NCI-H2227 (cell line): ENCODE results near the gene THBS3.
A peak's percentile ranks its signal among the peaks of the same experiment; 100 is the strongest.
"Not testable (repeated sequence)": the region's sequence is repeated elsewhere in the genome, so short reads cannot be mapped to it uniquely, and the experiment has no call there.

Experiments used
- DNase-seq: peaks from one replicate; lab custom pipeline; 2025; ENCODE audit not compliant: unreplicated experiment; lab: John Stamatoyannopoulos, UW

The THBS3 gene

GRCh38 chr1:155207806-155208540, at the start of gene THBS3:
THBS3 (minus strand) TSS chr1:155207897; CDS start chr1:155207876, 21 bp downstream.
- DNase-seq: peak; percentile 89

DNA sequence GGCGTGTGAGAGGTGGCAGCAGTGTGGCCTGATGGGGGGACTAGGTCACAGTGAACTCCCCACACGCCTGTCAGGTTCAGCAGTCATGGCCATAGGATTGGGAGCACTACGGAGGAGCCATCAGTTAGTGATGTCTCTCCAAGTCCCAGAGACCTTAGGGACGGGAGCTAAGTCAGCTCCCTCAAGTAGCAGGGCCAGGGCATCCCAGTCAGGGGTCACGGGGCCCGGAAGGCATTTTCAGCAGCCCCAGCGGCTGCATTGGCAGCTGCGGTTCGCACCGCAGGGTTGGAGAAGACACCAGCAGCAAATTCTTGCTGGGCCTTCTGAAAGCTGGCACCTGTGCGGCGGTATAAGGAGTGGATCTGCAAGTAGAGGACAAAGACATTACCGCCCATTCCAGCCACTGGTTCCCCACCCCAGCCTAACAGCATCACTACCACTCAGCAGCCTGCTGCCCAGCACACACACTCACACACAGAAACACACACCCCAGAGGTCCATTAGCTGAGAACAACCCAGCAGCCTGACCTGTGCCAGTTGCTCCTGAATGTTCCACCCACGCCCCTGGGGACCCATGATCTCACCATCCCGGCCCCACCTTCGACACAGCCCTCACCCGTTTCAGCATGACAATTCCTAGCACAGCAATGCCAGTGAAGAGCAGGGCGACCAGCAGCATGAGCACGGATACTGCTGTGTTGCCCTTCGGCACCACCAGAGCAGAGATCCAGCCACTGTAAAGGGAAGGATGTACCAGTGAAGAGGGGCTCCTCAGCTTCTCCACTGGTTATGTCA, 48.6 kb upstream of the THBS3 start:
- DNase-seq: no peak

DNA sequence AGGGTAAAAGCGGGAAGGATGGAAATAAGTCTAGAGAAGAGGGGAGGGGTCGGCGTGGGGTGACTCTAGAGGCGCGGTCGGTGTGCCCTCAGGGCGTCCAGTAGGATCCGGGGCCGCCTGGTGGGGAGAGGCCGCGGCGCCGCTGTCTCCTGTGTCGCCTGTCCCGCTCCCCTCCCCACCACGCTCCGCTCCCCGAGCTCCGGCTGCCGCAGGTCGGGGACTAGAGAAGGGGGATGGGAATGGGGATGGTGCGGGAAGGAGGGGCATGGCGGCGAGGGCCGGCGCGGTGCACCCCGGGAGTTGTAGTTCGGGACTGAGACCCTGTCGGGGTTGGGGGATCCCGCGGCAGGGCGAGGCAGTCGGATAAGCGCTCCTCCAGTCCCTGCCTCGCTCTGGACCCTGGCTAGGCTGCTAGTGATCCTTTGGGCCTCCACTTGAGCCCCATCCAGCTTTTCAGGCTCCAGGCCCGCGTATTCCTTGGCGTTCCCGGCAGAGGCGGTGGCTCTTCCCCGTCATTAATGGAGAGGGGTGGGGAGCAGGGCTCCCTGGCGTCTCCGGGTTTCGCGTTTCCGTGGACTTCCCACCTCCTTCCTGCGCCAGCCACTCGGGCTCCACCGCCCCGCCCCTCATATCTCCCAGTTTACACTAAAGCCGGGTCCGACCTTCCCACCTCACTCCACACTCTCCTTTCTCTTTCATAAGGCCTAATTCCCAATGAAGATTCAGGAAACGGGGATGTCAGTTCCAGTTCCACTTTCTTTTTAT, 47.7 kb upstream of the THBS3 start, which contains the start of gene ENTREP3:
TSS of gene ENTREP3 (minus strand) at position 241 of the 765 bp plus-strand sequence. CDS start 606 bp downstream, outside the sequence.
- peak; percentile 91 for DNase-seq

GRCh38 chr1:155254714-155255242, 47.1 kb upstream of the THBS3 start:
- DNase-seq: peak; percentile 55

DNA sequence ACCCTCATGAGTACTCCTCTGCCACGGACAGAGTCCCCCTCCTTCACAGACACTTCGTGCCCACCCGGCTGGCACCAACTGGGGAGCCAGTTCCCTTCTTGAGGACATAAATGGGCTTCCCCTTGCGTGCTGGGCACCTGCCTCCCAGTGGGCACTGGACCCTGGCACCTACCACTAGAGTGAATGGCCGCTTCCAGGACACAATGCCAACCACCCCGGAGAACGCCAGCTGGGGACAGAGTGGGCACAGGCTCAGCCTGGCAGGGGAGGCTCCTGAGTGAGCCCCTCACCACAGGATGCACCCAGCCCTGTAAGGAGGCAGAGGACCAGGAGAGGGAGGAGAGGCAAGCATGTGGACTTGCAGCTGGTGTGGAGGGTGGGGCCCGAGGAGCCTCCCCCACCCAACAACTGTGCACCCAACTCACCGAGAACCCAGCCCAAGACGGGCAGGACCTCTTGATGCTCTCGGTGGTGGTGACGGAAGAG, 46.6 kb upstream of the THBS3 start:
- no peak for DNase-seq

GRCh38 chr1:155253797-155254196, 46.1 kb upstream of the THBS3 start:
- DNase-seq: no peak

DNA sequence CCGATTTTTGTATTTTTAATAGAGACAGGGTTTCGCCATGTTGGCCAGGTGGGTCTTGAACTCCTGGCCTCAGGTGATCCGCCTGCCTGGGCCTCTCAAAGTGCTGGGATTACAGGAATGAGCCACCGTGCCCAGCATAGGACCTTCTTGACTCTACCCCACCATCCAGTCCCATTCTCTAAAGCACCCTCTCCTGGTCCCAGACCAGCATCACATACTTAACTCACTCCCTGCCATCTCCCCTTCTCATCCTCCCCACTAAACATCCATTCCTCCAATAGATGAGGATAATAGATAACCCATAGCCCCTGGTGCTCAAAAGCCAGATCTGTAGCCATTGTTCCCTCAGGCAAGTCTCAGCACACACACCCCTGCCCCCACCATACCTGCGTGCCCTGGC, 45.5 kb upstream of the THBS3 start:
- no peak for DNase-seq

- no peak for DNase-seq
Measured at GRCh38 chr1:155251566-155251965, 43.9 kb upstream of the THBS3 start.

- peak; percentile 95 for DNase-seq
Measured at GRCh38 chr1:155250633-155251449, 43.1 kb upstream of the THBS3 start.

DNA sequence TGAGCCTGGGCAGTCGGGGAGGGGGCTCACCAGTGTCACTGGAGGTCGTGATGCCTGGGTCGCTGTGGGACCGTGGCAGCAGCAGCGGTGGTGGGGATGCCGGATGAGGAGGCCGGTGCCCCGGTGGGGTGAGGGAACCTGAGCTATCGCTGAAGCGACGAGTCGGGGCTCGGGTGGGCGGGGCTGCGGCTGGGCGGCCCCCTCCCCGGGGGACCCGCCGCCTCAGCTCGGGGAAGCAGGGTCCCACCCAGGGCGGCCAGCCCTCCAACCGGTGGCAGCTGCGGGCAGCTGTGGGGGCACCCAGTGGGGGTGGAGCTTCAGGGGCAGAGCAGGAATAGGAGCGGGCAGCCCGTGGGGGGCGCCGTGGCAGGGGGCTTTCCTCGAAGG, 42.5 kb upstream of the THBS3 start:
- no peak for DNase-seq

DNA sequence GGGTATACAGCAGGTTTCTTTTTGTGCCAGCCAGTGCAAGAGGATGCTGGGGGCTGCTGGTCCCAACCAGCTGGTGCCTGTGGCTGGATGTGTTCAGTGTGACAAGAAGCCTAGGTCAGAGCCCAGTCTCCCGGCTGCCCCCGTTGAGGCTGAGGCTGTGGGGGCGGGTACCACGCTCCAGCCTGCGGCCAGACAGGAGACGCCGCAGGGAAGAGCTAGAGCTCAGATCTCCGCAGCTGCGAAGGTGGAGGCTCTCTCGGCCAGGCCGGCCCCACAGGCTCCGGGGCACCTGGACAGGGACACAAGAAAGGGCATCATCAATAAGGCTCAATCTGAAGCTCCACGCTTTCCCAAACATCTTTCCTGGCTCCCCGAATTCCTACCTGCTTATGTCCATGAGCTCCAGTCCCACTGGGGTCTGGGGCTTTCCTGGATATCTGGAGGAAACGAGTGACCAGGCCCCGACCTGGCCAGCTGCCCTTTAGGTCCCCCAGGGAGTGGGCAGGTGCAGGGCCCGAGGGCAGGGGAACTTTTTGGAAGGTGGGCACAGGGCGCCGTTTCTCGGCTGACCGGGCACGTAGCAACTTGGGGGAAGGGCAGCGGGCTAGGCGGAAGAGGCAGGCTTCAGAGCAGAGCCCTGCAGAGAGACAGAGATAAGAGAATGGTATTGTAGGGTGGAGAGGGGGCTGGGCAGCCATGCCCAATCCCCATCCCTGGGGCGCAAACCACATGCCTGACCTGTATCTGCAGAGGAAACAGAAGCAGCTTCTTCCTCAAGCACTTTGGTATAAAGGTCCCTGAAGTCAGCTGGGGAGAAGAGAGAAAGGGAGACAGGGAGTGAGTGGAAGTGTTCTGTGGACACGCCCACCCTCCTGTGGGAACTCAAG, 40.2 kb upstream of the THBS3 start:
- no peak for DNase-seq

DNA sequence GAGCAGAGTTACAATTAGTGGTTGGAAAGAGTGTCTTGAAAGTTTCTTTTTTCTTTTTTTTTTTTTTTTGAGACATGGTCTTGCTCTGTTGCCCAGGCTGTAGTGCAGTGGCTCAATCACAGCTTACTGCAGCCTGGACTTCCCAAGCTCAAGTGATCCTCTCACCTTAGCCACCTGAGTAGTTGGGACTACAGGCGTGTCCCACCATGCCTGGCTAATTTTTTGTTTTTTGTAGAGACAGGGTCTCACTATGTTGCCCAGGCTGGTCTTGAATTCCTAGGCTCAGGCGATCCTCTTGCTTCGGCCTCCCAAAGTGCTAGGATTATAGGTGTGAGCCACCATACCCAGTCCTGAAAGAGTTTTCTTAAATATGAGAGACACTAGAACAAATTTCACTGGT, 39.1 kb upstream of the THBS3 start:
- DNase-seq: not testable (repeated sequence)

- DNase-seq: no peak
Measured at GRCh38 chr1:155245163-155245524, 37.4 kb upstream of the THBS3 start.

DNA sequence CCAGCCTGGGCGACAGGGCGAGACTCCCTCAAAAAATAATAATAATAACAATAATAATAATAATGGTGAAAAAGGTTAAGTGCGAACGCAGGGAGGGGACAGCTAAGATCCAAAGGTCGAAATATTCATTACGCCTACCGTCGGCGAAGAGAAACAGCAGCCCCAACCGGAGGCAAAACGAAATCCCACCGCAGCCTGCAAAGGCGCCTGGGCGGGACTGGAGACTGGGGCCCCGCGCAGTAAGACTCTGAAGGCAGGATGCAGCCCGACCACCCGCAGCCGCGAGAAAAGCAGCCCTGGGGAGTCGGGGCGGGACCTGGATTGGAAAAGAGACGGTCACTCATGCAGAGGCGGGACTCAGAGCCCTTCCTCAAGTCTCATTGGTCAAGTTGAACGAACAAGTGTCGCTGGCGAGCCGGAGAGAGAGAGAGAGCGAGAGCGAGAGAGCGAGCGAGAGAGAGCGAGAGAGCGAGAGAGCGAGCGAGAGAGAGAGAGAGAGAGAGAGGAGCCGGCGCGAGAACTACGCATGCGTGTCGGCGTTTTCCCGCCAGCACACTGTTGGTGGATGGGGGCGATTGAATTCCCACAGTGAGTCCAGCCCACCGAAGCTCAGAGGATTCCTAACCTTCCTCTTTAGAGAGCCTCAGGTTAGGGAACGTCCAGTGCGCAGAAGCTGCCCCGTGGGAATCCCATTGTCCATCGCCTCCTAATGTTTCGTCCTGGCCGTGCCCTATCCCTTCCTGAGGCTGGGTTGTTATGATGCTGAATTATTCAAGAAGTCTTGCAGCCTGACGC, 36.9 kb upstream of the THBS3 start:
- DNase-seq: peak; percentile 99

- no peak for DNase-seq
Measured at GRCh38 chr1:155242805-155243358, 35.2 kb upstream of the THBS3 start.

- no peak for DNase-seq
Measured at GRCh38 chr1:155241841-155242264, 34.2 kb upstream of the THBS3 start.

DNA sequence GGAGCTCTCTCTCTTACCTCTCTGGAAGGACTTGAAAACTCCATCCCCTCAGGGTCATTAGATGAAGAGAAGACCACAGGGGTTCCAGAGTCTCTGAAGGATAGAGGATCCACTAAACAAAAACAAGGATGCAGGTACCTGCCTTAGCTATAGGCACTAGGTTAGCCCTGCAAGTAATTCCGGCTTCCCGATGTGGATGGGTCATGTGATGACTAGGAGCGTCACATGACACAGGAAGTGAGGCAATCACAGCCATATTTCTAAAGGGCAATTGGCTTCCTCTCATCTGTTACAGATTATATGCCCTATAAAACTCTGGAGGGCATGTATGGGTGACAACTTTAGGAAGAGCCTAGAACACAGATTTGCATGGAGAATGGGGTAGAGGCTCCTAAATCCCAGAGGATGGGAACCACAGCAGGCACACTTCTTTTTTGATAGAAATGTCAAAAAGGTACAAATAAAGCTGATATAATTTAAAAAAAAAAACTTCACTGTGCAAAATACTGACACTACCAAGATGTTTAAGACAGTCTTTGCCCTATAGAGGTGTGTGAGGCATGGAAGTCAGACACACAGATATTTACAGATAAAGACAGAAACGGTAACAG, 33.5 kb upstream of the THBS3 start:
- DNase-seq: peak; percentile 86

DNA sequence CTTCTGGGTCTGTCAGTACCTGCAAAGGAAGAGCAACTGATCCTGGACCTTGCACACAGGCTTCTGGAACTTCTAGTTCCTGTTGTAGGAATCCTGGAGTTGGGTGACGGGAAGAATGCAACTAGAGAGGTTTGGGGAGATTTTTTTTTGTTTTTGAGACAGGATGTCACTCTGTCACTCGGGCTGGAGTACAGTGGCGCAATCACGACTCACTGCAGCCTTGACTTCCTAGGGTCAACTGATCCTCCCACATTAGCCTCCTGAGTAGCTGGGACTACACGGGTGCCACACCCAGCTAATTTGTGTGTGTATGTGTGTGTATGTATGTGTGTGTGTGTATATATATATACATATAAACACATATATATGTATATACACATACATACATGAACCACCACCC, 28.8 kb upstream of the THBS3 start:
- DNase-seq: no peak
